ENCODE results near the gene EMC8.
"Not testable (repeated sequence)": the region's sequence is repeated elsewhere in the genome, so short reads cannot be mapped to it uniquely, and the experiment has no call there.

The EMC8 gene

DNA sequence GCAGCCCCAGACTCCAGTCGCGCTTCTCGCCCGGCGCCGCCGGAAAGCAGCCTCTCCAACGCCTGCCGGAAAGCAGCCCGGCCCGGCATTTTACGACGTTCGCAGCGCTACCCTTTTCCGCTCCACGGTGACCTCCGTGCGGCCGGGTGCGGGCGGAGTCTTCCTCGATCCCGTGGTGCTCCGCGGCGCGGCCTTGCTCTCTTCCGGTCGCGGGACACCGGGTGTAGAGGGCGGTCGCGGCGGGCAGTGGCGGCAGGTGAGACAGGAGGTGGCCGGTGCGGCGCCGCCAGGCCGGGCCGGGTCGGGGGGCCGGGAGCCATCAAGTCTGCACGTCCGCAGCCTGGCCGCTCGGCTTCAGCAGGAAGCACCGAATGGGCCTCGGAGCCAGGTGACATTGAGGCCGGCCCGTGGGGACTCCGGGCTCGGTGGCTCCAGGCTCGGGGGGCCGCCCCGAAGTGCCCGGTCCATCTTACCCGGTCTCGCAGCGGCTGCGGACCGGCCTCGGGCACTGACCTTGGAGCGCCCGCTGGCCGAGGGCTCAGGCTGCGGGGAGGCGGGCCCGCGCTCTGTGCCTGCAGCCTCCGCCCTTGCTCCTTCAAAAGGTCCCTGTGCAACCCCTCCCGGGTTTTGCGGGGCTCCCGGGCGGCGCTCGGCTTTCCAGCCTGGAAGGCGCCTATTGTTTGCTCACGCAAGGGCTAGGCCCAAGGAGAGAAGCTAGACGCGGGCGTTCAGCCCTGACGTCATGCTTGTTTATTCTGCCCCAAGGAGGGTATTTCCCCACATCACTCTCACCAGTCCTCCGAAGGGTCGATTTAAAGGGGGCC lies at the start of gene EMC8, which contains the start of gene COX4I1:
Gene EMC8, minus strand, starts transcription at position 48 of the 824 bp plus-strand sequence. CDS start 249 bp downstream, outside the sequence.
Gene COX4I1, plus strand, starts transcription at position 199 of the 824 bp plus-strand sequence. CDS start 1,511 bp downstream, outside the sequence.
- DNase-seq: peak; percentile 96

DNA sequence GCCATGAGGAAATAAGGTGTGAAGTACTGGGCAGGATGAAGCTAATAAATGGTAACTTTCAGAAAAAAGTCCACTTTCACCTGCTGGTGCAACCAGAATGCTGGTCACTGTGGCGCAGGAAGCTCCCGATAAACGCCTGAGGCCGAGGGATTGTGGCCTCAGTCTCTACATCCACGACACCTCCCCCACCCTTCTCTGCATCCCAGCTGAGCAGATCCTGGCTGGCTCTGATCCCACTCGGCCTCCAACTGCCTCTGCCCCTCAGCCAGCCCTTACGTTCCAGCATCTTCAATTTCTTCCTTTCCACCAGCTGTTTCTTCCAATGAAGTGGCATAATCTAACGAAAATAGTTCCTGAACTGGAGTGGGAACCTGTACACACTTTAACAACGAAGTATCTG lies 49.6 kb upstream of the EMC8 start:
- no peak for DNase-seq

DNA sequence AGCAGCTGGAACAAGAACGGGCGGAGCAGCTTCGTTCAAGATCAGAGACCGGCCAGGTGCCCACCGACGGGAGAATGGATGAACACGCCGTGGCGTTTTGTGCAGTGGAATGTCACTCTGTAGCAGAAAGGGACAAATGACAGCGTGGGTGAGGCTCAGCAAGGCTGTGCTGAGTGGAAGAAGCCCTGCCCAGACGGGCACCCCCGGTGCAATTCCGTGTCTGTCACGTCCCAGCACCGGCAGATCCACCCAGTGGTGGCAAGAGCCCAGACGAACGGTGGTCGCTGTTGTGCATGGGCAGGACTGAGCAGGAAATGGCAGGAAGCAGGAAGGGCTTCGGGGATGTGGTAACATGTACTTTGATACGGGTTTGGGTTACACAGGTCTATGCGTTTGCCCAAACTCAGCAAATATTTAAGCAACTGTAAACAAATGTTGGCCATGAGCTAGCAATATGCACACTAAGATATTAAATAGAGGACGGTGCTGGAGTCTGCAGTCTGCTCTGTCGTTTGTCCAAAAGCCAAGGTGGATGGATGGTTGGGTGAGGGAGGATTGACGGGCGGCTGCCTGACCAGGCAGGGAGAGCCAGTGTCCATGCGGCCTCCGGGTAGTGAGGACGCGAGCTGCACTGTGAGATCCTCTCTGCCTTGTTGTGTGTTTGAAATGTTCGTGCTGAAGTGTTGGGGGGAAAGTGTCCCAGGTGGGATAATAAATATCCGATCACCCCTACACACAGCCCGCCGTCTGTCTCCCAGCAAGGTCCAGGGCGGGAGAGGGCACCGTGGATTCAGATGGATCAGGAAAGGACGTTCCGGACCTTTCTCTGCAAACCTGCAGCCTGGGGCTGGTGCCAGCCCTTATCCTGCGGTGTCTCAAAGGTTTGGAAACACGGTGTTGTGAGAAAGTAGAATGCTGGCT lies 48.6 kb upstream of the EMC8 start:
- no peak for DNase-seq

DNA sequence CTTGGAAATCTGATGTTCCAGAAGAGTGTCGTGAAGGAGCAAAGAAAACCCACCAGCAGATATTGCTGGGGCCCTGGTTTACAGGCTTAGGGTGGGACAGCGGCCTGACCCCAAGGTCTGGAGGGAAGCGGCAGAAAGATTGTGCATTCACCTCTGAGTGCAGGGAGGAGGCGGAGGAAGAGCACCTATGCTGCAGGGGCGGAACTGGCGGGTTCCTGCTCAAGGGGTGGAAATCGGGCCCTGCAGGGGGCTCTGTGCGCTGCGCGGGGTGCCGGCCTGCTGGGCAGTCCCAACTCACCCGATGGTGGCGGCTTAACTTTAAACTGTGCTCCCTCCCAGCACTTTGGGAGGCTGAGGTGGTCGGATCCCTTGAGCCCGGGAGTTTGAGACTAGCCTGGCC lies 47.7 kb upstream of the EMC8 start:
- no peak for DNase-seq

DNA sequence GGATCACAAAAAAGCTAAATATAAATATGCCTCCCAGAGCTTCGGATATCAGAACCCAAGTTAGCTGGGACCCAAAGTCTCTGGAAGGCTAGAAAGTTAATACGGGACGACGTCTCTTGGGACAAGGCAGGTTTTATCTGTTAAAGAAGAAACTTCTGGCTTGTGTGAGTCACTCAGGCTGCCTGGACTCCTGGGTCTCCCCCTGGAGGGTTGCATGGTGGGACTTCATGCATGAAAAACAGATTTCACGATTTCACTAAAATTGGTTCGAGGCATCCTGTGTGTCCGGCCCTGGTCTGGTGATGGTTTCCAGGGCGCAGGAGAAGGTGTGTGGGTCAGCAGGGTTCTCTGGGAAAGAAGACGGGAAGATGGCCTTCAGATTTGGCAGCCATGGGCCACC lies 47.1 kb upstream of the EMC8 start:
- no peak for DNase-seq

DNA sequence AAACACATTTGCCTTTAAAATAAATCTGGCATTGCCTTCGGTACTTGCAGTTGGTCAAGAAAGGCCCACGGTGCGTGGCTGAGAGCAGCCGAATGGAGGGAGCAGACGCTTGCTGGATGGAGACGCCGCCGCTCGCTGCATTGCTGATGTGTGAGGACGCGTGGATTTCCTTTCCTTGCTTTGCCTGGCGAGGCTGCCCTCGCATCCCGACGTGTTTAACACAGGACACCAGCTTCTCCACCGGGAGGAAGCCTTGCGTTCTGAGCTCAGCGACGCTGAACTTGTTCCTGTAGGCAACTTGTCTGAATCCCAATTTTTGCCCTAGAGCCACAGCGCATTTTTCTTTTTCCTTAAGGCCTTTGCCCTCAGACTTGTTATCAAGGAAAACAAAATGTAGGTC lies 45.9 kb upstream of the EMC8 start:
- no peak for DNase-seq

DNA sequence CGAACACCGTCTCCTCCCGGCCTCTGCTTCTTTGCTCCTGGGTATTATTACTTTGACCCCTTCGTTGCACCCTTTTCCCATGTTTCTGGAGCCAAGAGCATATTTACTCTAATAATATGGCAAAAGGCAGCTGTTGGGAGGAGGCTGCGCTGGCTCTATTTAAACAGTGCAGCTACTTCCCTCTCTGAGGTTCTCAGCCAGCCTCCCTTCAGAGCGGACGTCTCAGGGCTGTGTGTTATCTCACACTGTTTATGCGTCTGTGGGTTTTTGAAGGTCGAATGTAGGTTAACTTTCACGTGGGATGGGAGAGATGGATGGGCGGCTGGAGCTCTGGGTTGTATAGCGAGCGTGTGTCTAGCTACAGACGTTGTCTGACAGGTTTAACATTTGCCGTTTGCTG lies 45.4 kb upstream of the EMC8 start:
- DNase-seq: no peak

DNA sequence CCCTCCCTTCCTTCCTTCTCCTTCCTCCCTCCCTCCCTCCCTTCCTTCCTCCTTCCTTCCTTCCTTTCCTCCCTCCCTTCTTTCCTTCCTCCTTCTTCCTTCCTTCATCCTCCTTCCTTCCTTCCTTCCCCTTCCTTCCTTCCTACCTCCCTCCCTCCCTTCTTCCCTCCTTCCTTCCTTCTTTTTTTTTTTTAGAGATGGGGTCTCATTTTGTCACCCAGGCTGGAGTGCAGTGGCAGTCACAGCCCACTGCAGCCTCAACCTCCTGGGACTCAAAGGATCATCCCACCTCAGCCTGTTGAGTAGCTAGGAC lies 44.8 kb upstream of the EMC8 start:
- no peak for DNase-seq

DNA sequence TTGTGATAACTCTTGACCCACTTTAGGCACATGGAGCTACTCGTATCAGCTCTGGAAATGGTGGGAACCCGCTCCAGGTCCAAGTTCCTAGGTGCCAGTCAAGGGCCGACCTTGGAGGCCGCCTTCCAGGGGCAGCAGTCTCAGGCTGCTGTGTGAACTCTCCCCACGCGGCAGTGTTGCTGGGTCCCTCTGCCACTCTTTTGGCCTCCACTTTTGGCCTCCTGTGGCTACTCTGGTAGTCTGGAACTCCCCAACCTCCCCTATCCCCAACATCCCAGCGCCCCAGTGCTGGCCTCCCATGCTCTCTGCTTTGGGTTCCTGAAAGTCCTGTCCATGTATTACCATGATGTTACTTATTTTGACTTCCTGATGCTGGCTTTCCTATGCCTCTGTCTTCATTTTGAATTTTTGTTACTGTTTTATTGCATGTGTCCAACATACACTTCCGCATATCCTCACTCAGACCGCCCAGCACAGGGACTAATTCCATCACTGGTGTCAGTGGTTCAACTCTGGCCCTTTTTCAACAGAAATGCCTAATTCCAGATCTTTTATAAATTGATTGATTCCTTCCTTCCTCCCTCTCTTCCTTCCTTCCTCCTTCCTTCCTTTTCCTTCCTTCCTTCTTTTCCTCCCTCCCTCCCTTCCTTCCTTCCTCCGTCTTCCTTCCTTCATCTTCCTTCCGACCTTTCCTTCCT lies 44.3 kb upstream of the EMC8 start:
- no peak for DNase-seq

DNA sequence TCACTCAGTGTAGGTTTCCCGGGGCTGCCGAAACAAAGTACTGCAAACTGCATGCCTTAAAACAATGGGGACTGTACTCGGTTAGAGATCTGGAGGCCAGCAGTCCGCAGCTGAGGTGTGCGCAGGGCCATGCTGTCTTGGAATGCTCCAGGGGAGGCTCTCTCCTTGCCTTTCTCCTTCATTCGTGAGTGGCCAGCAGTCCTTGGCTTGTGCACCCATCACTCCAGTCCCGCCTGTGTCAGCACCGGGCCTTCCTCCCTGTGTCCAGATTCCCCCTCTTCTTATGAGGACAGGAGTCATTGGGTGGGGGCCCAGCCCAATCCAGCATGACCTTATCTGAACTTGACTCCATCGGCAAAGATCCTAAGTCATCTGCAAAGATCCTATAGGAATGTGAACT lies 43.5 kb upstream of the EMC8 start:
- DNase-seq: no peak

DNA sequence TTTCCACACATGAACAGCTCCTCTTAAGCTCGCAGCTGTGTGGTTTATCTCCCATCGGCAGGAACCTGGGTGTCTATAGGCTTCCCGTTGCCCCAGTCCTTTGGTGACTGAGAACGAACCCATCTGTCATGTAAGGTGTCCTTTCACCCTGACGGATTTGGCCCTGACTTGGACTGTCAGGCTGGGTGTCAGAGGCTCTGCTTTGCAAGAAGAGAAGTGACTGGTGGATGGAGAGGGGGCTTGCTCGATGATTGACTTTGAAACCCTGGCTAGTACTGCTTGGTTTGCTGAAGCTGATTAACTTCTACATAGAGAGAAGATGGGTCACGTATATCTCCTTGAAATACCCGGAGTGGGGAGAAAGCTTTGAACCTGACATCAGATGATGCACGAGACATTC lies 43.1 kb upstream of the EMC8 start:
- DNase-seq: no peak

DNA sequence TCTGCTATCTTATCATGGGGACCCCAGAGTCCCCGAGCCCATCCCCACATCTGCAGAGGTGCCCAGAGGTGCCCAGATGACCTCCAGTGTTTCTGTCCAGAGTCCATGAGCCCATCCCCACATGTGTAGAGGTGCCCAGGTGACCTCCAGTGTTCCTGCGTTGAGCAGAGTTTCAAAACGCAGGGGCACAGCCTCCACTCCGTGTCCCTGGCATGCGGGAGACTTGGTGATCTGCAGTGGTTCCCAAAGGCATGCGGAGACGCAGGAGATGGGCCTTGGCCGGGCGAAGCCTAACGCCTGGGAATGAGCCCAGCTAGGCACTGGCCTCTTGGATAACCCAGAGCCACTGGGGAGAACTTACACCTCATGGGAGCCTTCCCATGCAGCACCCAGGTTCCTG lies 41.5 kb upstream of the EMC8 start:
- DNase-seq: no peak

DNA sequence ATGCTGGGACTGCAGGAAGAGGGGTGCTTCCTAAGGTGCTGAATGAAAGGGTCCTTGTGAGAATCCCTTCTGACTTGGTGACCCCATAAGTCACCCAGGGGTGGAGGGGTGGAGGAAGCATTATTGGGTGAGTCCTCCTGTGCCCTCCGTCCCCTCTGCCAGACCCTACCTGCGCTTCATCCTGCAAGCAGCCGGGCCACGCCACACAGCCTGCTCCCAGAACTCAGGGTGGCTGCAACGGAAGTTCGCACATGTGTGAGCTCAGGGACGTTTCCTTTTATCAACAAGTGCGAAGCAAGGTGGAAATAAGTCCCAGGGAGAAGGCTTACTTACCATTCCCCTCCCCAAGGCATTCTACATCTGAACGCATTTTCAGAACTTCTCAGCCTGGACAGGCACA lies 41.1 kb upstream of the EMC8 start:
- DNase-seq: no peak

DNA sequence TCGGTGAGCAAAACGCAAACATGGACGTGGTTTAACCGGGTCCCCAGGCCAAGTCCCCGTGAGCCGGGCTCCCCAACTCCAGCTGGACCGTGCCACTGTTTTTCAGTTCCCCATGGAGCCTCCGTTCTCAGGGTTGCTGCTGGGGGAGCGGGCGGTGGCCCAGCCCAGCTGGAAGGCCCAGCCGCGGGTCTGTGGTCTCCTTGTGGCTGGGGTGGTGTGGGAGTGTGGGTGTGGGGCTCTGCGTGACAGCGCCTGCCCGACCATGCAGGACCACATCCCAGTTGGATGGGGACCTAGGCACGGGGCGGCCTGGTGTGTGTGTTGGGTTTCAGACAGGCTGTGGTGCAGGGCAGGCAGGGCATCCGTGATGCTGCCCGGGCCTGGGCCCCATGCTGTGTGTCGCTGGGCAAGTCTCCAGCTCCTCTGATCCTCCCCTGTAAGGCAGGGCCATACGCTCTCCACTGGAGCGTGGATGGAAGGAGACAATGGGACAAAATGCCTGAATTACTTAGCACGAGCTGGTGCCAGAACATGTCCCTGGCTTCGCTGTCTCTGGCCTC lies 40.4 kb upstream of the EMC8 start:
- DNase-seq: no peak

DNA sequence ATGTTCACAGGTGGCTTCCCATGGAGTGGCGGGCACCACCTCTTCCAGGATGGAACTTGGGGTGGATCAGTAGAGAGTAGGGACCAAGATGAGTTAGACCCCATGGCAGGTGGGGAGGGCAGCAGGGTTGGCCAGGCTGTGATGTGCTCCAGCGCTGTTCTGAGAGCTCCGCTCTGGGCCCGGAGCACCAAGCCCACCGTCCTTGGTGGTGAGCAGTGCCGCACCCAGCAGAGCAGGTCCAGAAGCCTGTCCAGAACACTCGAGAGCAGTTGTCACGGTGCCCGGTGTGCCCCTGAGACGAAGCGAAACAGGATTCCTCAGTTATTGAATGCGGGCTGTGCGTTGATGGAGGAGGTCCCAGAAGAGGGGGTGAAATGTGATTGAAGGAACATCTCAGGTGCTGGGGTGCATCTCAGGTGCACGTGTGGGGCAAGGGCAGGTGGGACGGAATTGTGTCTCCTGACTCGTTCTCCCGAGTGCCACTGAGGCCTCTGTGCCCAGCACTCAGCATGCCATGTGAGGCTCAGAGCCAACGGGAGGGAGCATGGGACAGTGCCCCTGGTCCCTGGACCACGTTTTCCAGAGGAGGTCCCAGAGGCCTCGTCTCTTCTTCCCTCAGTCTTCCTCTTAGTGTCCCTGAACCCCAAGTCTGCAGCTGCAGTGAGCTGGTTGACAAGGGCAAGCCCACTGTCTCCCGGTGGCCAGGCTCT lies 39.7 kb upstream of the EMC8 start:
- DNase-seq: no peak

DNA sequence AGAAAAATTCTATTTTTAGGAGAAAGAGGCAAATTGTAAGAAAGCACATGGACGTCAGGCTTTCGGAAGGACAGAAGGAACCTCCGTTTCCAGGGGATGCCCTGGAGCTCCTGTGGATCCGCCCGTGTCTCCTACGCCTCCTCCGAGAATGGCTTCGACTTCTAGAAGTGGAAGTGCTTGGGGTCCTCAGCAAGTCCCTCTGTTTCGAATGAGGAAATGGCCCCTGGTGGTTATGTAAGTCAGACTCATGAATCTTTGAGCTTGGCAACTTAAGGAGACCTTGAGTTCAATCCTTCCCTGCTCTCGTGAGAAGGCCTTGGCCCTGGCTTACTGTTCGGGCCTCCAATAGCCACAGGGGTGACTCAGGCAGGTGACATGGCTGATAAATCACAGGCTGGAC lies 39.0 kb upstream of the EMC8 start:
- DNase-seq: no peak

DNA sequence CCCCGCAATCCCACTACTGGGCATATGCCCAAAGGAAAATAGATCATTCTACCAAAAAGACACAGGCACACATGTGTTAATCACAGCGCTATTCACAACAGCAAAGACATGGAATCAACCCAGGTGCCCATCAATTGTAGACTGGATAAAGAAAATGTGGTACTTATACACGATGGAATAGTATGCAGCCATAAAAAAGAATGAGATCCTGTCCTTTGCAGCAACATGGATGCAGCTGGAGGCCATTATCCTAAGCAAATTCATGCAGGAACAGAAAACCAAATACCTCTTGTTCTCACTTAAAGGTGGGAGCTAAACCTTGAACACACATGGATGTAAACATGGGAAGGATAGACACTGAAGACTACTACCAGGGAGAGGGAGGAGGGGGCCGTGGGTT lies 38.3 kb upstream of the EMC8 start:
- not testable (repeated sequence) for DNase-seq

DNA sequence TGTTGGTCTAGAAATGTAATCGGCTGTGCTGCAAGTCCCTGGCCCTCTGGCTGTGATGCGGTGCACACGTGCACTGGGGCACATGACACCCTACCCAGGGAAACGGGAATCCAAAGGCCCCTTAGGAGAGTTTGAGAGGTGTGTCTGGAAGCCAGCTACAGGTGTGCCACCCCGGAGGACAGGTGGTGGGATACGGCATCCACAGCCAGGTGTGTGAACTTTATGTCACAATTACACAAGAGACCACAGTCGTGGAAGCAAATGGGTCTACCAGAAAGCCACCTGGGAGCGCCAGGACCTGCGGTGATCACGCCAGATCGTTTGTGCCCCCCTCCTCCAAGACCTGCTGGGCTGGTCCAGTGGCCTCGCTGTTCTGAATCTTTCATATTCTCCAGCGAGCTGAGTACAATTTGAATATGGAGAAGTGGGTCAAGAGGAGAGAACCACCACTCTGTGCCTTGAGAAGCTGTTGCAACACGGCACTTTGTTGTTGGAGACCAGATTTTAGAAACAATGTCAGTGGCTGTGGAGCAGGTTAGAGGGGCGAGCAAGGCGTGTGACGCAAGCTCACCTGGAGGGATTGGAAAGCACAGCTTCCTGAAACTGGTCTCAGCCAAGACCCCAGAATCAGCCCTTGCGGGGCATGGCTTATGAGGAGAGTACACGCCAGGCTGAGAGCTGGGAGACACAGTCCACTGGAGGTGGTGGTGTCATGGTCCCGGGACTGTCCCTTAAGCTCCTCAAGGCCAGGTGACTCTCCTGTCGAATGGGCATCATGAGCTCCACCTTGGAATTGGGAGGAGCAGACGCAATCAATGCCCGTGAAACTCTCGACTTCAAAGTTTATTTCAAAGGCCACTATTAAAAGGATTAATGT lies 37.6 kb upstream of the EMC8 start:
- no peak for DNase-seq

DNA sequence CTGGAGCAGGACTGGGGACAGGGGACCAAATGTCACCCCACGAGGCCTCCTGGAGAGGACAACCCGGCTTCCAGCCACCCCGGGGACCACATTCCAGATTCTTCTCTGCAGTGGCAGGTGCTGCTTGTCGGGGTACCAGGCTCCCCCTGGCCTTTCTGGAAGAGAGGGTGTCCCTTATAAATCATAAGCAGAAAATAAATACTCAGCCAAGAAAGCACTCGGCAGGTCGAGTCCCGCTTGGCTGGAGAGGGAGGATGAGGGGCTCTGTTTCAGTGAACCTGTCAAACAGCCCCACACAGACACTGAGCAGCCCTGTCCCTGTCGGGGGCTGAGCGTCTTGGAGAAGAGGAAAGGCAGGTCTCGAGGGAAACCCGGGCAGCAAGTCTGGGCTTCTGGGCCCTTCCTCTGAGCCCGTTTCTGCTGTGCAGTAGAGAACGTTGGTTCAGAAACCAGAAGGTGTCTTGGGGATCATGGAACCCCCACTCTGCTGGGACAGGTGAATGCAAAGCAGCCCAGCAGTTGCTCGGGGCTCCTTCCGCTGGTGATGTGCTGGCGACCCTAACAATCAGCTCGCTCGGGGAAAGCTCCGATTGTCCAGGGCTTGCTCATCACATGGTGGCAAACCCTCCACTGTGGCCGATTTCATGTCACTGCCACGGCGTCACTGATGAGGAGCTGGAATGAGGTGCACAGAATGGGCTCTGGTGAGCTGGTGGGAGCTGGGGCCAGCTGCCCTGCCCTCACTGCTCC lies 36.8 kb upstream of the EMC8 start:
- DNase-seq: no peak

DNA sequence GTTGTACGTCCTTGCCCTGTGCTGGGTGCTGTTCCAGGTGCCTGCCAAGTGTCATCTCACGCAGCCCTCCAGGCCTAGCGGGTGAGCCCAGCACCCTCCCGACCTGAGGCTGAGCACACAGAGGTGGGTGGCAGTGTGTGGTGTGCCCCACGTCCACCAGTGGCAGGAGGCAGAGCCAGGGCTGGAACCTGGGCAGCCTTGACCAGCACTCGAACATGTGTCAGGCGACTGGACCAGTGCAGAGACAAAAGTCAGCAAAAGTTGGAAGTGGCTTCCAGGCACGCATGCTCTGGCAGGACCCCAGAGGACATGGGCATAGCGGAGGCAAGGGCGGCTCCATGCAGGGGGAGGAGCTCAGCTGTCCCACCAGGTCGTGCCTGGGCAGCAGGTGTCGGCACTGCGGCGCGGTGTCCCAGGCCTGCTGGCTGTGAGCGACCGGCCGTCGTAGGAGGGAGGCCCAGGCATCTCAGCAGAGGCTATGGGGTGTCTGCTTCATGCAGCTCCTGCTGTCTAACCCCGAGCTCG lies 35.9 kb upstream of the EMC8 start:
- DNase-seq: no peak

All from activated CD8-positive, alpha-beta memory T cell treated with anti-CD3 and anti-CD28 coated beads, Interleukin-2, amount 50 U/mL, for 48 hours (primary cell).